ENCODE results near the gene CRYBG3. TPM values are rescaled to one million over a fixed set of nuclear protein-coding genes. Genes with fewer than 3 reads are reported as not detected.
A peak's percentile ranks its signal among the peaks of the same experiment; 100 is the strongest.

The CRYBG3 gene
- total RNA-seq, 1 donor: 20.3 TPM

DNA sequence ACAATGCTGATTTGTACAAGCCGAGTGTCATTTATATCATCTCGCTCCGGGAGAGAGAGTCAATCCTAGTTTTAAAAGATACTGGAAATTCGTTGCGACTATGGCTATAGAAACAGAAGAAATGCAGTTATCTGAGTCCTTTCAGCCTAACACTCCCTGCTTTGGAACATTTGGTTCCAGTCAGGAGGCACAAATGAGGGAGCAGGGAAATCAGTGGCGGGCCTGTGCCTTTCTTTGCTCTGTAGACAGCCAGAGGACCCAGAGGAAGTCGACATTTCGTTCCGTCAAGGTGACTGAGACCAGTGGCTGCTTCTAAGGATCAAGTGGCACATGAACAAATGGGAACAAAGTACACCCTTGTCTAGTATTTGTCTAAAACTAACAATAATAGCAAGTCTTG is 151.2 kb downstream of the CRYBG3 start:
- TF ChIP-seq, protein P1, sequence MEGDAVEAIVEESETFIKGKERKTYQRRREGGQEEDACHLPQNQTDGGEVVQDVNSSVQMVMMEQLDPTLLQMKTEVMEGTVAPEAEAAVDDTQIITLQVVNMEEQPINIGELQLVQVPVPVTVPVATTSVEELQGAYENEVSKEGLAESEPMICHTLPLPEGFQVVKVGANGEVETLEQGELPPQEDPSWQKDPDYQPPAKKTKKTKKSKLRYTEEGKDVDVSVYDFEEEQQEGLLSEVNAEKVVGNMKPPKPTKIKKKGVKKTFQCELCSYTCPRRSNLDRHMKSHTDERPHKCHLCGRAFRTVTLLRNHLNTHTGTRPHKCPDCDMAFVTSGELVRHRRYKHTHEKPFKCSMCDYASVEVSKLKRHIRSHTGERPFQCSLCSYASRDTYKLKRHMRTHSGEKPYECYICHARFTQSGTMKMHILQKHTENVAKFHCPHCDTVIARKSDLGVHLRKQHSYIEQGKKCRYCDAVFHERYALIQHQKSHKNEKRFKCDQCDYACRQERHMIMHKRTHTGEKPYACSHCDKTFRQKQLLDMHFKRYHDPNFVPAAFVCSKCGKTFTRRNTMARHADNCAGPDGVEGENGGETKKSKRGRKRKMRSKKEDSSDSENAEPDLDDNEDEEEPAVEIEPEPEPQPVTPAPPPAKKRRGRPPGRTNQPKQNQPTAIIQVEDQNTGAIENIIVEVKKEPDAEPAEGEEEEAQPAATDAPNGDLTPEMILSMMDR (IDR thresholded peaks at IDR 0.05; ENCODE audit: extremely low read depth, low read depth, low read length): no peak
- Histone ChIP-seq H3K27me3 (ENCODE audit: insufficient read depth, low read length) (no peaks in the 10 kb centered on the region), H4K20me1 (ENCODE audit: insufficient read depth, low read length) (peaks cover 13% of the 10 kb centered on the region), H3K79me2 (ENCODE audit: insufficient read depth, low read length) (peaks cover 38% of the 10 kb centered on the region), H3K4me2 (ENCODE audit: insufficient read depth, low read length) (peak overlapping the region; percentile 89), H3K36me3 (ENCODE audit: insufficient read depth, low read length) (no peaks in the 10 kb centered on the region), H3K4me1 (ENCODE audit: insufficient read depth, low read length) (peaks cover 9% of the 10 kb centered on the region), H3K4me3 (ENCODE audit: insufficient read depth, low read length) (peak overlapping the region; percentile 77), H3K27ac (ENCODE audit: low read depth, low read length) (no peak overlapping the region), H3K9me3 (ENCODE audit: low read depth, low read length) (no peaks in the 10 kb centered on the region), H2AFZ (ENCODE audit: low read length) (peak overlapping the region; percentile 88)
- no peak for DNase-seq (ENCODE audit: insufficient read length, low spot score, missing footprints)

DNA sequence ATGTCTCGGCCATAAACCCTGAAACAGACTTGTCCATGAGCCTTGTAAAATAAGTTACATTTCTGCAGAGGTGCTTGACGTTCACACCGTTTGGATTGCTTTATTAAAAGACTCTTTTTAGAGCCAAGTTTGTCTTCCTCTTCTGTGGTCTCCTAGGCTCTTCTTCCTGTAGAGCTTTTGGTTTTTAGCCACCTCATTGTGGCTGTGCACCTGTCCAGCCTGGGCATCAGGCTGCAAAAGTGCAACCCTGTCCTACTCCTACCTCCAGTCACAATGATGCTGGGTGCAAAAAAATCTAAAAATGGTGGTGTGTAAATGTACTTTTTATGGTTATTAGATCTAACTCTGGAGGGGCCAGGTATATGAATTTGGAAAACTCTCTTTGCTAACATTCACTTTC is 153.2 kb downstream of the CRYBG3 start:
- no peaks in the 10 kb centered on the region for H3K9me3 ChIP-seq (ENCODE audit: low read depth, low read length)
- H2AFZ ChIP-seq (ENCODE audit: low read length): no peak overlapping the region
- H3K4me3 ChIP-seq (ENCODE audit: insufficient read depth, low read length): no peak overlapping the region
- no peak overlapping the region for H3K27ac ChIP-seq (ENCODE audit: low read depth, low read length)
- TF ChIP-seq, protein P1 (IDR thresholded peaks at IDR 0.05; ENCODE audit: extremely low read depth, low read depth, low read length): no peak
- H3K79me2 ChIP-seq (ENCODE audit: insufficient read depth, low read length): peaks cover 18% of the 10 kb centered on the region
- no peak overlapping the region for H3K4me2 ChIP-seq (ENCODE audit: insufficient read depth, low read length)
- no peaks in the 10 kb centered on the region for H3K36me3 ChIP-seq (ENCODE audit: insufficient read depth, low read length)
- H3K27me3 ChIP-seq (ENCODE audit: insufficient read depth, low read length): no peaks in the 10 kb centered on the region
- no peak for DNase-seq (ENCODE audit: insufficient read length, low spot score, missing footprints)
- H3K4me1 ChIP-seq (ENCODE audit: insufficient read depth, low read length): peaks cover 9% of the 10 kb centered on the region
- no peaks in the 10 kb centered on the region for H4K20me1 ChIP-seq (ENCODE audit: insufficient read depth, low read length)

DNA sequence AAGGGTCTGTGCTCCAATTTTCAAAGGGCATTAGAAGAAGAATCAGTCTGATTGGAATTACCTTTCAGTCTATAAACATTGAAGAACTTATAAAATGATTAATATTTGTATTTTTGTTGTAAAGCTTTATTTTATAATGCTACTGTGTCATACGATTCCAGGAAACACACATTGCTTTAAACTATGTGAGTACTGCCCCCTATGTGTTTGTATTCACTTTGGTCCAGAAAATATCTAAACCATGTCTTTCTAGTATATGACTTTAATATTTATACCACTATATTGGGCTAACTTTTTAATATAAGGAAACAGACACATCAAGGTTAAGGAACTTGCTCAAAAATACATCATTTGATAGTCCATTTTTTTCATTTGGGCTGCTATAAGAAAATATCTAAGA is 153.7 kb downstream of the CRYBG3 start:
- no peak overlapping the region for H2AFZ ChIP-seq (ENCODE audit: low read length)
- no peak overlapping the region for H3K4me3 ChIP-seq (ENCODE audit: insufficient read depth, low read length)
- H3K27me3 ChIP-seq (ENCODE audit: insufficient read depth, low read length): no peaks in the 10 kb centered on the region
- no peaks in the 10 kb centered on the region for H3K9me3 ChIP-seq (ENCODE audit: low read depth, low read length)
- H3K36me3 ChIP-seq (ENCODE audit: insufficient read depth, low read length): no peaks in the 10 kb centered on the region
- no peak overlapping the region for H3K27ac ChIP-seq (ENCODE audit: low read depth, low read length)
- H3K4me2 ChIP-seq (ENCODE audit: insufficient read depth, low read length): no peak overlapping the region
- H3K4me1 ChIP-seq (ENCODE audit: insufficient read depth, low read length): peaks cover 9% of the 10 kb centered on the region
- TF ChIP-seq, protein P1 (IDR thresholded peaks at IDR 0.05; ENCODE audit: extremely low read depth, low read depth, low read length): peak; percentile 45
- H3K79me2 ChIP-seq (ENCODE audit: insufficient read depth, low read length): peaks cover 14% of the 10 kb centered on the region
- no peaks in the 10 kb centered on the region for H4K20me1 ChIP-seq (ENCODE audit: insufficient read depth, low read length)
- no peak for DNase-seq (ENCODE audit: insufficient read length, low spot score, missing footprints)

DNA sequence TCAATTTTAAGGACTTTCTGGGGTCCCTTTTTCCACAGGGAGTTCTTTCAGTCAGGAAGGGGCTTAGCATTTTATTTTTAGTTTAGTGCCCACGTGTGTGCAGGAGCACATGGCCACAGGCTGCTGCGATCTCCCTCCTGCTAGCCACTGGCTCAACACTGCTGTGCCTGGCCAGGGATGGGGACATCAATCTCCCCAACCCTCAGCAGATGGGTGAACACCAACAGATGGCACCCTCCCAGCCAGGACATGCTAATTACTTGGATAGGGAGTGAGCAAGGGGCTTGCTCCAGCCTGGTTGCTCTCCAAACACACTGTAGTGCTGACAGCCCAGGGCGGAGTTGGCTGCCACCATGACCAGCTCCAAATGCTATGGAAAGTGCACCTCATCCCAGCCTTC is 157.8 kb downstream of the CRYBG3 start:
- TF ChIP-seq, protein P1 (IDR thresholded peaks at IDR 0.05; ENCODE audit: extremely low read depth, low read depth, low read length): no peak
- Histone ChIP-seq H2AFZ (ENCODE audit: low read length) (no peak overlapping the region), H3K4me2 (ENCODE audit: insufficient read depth, low read length) (no peak overlapping the region), H3K4me1 (ENCODE audit: insufficient read depth, low read length) (no peaks in the 10 kb centered on the region), H4K20me1 (ENCODE audit: insufficient read depth, low read length) (no peaks in the 10 kb centered on the region), H3K27me3 (ENCODE audit: insufficient read depth, low read length) (no peaks in the 10 kb centered on the region), H3K27ac (ENCODE audit: low read depth, low read length) (no peak overlapping the region), H3K36me3 (ENCODE audit: insufficient read depth, low read length) (no peaks in the 10 kb centered on the region), H3K79me2 (ENCODE audit: insufficient read depth, low read length) (no peaks in the 10 kb centered on the region), H3K4me3 (ENCODE audit: insufficient read depth, low read length) (no peak overlapping the region), H3K9me3 (ENCODE audit: low read depth, low read length) (no peaks in the 10 kb centered on the region)
- no peak for DNase-seq (ENCODE audit: insufficient read length, low spot score, missing footprints)

Measured in osteoblast (primary cell).